Skin of body (tissue), 2 donors: ENCODE data around the gene TMCC1. TPM values are rescaled to one million over a fixed set of nuclear protein-coding genes. Genes with fewer than 3 reads are reported as not detected.
A peak's percentile ranks its signal among the peaks of the same experiment; 100 is the strongest.
"Not testable (repeated sequence)": the region's sequence is repeated elsewhere in the genome, so short reads cannot be mapped to it uniquely, and the experiment has no call there.

Experiments used
- DNase-seq: peaks from one replicate; lab custom pipeline; 2025; lab: John Stamatoyannopoulos, UW
- total RNA-seq: library from RNA; depleted of rRNA; stranded (reverse); fragments of >200 nt; gene quantifications from one replicate; pipeline ENCODE4 v1.2.3, GENCODE V29; 2014

Gene TMCC1
- total RNA-seq, 1 donor from 2014 or later = 21.5 TPM

DNA sequence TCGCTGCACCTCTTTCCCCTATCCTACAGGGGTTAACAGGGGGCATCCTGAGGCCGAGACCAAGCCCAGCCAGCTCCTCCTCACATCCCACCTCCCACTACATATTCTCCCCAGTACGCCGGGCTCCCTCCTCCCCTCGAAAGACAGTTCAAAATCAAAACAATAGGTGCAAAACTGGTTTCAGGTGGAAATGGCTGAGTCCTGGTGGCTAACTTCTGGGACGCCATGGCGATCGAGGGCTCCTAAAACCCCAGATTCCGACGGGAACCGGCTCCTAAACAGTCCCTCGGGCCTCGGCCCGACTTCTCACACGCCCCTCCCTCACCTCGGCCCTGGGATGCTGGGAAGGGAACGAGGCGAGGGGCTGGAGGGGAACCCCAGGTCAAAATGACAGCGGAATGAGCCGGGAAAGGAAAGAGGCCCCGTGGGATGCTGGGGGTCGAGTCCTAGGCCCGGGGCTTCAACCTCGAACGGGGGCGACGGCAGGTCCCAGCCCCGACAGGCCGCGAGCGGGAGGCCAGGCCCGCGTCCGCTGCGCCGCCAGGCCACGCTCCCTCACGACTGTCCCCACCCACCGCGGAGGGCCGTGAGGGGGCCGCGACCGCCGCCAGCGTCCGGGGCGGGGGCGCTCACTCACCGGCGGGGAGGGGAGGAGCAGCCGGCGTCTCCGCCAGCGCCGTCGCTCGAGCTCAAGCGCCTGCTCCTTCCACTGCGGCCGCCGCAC lies 492 bp downstream of the TMCC1 start:
- peak; percentile 28 for DNase-seq

DNA sequence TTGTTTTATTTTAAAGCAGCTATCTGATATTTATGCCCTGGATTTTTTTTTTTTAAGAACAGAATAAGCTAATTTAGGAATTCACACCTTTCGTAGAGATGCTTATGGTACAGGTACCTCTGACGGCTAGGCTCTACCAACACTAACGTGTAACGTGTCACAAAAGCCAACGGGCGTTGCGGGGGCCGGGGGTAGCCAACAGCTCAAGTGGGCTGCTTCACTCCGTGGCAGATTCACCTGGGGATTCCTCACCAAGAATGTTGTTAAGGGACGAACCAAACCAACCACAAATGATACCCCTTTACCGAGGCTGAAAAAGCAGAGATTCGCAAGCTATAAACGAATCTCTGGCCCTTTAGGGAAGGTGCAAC lies 1.0 kb downstream of the TMCC1 start:
- DNase-seq = peak; percentile 17

DNA sequence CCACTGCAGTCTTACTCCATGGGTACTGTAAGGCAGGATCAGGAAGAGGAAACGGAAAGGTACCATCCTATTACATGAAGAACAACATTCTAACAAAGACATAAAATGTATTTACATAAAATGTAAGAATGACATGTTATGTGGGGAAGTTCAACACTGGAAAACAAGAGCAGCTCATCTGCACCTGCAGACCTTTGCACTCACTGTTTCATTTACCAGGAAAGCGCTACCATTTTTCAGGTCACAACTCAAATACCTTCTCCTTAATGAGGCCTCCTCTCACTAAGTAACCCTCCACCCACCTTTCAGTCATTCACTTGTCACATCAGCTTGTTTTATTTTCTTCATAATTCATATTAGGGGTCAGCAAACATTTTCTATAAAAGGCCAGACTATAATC lies 2.6 kb downstream of the TMCC1 start:
- no peak for DNase-seq

DNA sequence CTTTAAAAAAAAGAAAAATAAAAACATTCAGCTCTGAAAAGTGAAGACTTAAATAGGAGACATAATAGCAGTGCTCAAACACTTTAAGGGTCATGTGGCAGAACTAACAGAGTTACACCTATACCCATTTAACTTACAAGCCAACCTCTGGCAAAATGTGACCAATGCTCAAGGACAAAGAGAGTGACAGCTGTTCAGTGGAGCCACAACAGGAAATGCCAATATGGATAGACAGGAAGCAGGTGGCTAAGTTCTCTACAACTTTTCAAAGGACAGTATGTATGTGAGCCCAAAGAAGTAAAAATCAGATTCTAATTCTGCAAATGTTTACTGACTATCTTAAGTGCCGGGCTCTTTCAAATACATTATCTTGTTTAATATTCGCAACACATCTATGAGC lies 3.4 kb downstream of the TMCC1 start:
- peak; percentile 54 for DNase-seq

DNA sequence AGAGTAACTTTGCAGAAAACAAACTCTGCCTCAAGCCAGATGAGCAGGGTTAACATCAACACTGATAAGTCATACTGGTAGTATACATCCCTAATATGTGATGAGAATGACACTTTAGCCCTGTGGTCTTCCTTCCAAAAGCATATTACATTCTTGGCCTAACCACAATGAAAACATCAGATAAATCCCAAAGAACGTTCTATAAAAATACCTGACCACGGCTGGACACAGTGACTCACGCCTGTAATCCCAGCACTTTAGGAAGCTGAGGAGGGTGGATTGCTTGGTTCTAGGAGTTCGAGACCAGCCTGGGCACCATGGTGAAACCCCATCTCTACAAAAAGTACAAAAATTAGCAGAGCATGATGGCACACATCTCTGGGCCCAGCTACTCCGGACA lies 4.7 kb downstream of the TMCC1 start:
- DNase-seq = no peak

DNA sequence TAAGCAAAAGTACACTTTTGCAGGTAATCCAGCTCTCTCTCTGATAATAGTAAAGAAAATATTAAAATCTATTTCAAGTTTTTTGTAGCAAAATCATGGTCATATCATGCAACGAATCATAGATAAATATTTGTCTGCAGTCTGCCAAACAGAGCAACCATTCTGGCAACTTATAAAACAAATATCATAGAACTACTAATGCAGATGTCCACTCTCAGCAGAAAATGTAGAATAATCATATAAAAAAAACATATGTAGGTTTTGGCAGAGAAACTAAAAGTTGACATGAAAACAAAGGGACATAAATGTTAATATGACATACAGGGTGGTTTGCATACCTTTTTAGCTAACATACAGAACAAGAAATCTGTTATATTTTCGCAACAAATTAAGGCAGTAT lies 12.2 kb downstream of the TMCC1 start:
- DNase-seq = no peak

DNA sequence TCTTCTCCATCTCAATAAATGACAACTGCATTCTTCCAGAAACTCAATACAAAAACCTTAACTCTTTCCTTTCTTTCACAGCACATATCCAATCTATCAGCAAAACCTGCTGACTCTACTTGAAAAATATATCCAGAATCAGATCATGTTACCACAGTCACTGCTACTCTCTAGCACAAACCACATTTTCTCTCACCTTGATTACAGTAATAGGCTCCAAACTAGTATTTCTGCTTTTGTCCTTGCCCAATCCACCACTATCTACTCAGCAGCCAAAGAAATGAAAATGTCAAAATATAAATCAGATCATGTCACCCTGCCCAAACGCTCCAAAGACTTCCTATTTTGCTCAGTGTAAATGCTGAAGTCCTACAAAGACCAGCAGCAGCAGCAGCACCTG lies 15.2 kb downstream of the TMCC1 start:
- DNase-seq = no peak

DNA sequence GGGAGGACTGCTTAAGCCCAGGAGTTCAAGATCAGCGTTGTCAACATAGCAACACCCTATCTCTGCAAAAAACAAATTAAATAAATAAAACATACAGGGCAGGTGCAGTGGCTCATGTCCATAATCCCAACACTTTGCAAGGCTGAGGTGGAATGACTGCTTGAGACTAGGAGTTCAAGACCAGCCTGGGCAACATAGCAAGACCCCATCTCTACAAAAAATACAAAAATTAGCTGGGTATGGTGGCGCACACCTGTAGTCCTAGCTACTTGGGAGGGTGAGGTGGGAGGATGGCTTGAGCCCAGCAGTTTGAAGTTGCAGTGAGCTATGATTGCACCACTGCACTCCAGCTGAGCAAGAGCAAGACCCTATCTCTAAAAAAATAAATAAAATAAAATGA lies 19.0 kb downstream of the TMCC1 start:
- DNase-seq = not testable (repeated sequence)

DNA sequence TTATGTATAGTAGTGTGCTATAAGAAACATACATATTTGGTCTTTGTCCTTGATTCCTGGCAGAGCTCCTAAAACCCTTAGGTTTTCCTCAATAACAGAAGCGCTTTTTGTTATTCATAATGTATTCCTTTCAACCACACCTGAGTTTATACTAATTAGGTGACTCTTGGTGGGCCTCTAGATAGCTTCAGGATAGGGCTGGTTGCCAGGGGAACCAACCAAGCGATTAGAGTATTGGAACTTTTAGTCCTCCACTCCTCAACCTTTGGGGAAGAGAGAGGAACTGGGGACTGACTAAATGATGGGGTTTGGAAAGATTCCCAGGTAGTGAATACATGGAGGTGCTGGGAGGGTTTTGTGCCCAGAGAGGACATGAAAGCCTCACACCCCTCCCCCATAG lies 24.6 kb downstream of the TMCC1 start:
- no peak for DNase-seq

DNA sequence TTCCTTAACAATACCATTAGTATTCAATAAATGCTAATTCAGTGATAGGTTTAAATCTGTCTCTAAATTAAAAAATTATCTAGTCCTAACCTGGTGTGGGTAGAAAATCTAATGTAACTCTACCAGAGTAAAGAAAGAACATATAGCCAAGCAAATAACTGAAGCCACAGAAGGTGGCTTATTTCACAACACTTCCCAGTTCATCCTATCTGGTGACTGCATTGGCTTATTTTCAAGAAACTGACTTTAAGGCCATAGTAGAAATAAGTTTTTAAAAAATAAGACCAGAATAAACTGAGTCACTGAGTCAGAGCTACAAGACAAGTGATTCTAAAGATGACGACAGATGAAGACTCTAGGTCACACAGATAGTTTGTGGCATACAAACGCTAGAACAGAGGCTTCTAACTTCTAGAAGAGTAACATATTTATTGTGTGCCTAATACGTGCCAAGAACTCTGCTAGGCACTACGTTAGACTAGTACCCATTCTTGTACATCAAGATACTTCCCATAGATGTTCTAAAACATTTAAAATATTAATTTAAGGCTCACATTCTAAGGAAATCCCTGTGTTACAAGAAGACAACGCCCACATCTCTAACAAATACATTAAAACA lies 25.9 kb downstream of the TMCC1 start:
- DNase-seq = no peak

DNA sequence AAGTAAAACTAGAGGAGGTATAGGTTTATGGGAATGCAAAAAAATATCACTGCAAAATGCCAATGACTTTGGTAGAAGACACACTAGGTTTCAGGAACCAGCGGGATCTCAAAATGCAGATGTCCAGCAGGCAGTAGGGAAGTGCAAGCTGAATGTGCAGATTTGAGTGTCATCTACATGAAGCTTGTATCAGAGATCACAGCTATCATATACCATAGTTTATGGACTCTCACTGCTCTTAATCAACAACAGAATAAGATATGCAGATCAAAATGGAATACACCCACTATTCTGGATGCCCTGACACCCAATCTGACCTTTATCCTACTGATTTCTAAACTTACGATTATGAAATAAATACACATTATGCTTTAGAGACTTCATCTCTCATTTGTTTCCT lies 27.7 kb downstream of the TMCC1 start:
- no peak for DNase-seq

DNA sequence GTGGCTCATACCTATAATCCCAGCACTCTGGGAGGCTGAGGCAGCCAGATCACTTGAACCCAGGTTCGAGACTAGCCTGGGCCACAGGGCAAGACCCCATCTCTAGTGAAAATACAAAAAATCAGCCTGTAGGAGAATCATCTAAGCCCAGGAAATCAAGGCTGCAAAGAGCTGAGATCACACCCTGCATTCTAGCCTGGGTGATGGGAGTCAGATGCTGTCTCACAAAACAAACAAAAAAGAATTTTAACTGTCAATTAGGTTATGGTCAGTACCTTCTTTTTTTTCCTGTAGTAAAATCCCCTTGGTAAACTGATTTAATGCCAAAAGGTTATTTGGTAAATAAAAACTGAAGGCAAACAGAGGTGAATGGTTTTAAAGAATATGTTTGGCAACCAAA lies 29.0 kb downstream of the TMCC1 start:
- no peak for DNase-seq

DNA sequence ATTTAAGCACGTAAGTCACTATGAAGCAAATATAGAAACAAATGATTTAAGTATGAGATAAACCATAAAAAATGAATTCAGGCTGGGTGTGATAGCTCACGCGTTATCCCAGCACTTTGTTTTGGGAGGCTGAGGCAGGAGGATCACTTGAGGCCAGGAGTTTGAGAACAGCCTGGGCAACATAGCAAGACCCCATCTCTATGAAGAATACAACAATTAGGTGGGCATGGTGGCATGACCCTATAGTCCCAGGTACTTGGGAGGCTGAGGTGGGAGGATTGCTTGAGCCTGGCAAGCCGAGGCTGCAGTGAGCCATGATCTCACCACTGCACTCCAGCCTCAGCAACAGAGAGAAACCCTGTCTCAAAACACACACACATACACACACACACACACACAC lies 34.2 kb downstream of the TMCC1 start:
- no peak for DNase-seq

DNA sequence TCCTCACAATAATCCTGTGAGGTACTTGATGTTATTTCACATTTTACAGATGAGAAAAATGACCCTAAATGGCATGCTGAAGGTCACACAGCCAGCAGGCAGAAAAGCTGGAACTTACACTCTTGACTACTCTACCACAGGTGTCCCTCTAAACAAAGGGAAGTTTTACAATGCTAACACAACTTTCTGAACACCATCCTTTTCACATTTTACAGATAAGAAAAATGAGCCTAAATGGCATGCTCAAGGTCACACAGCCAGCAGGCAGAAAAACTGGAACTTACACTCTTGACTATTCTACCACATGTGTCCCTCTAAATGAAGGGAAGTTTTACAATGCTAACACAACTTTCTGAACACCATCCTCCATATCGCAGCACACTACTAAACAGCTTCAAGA lies 35.6 kb downstream of the TMCC1 start:
- DNase-seq = no peak

DNA sequence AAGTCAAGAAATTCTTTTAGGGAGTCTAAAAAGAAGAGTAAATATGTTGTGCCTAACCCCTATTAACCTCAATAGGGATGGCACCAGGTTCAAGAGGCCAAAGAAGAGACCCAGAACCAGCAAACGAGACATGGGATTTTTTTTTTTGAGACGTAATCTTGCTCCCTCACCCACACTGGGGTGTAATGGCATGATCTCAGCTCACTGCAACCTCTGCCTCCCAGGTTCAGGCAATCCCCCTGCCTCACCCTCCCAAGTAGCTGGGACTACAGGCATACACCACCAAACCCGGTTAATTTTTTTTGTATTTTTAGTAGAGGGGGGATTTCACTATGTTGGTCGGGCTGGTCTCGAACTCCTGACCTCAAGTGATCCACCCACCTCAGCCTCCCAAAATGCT lies 36.7 kb downstream of the TMCC1 start:
- not testable (repeated sequence) for DNase-seq

DNA sequence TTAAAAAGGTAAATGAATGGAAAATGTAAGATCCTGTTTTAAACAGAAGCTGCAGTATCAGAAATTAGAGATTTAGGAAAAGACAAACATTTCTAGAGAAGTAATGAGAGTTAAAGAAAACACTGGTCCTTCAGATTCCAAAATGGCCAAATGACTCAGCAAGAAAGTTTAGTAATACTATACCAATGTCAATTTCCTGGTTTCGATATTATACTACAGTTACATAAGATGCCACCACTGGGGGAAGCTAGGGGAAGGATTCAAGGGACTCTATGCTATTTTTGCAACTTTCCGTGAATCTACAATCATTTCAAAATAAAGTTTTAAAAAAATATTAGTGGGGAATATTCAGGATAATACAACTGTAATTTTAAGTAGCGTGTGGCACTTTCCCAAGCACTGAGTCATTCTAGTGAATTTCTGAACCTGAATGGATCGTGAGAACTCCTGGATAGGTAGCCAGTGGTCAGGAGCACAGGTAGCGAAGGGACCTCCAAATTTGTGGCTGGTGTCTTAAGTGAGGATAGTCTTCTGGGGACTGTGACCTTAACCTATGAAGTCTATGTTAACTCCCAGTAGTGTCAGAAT lies 37.6 kb downstream of the TMCC1 start:
- no peak for DNase-seq

DNA sequence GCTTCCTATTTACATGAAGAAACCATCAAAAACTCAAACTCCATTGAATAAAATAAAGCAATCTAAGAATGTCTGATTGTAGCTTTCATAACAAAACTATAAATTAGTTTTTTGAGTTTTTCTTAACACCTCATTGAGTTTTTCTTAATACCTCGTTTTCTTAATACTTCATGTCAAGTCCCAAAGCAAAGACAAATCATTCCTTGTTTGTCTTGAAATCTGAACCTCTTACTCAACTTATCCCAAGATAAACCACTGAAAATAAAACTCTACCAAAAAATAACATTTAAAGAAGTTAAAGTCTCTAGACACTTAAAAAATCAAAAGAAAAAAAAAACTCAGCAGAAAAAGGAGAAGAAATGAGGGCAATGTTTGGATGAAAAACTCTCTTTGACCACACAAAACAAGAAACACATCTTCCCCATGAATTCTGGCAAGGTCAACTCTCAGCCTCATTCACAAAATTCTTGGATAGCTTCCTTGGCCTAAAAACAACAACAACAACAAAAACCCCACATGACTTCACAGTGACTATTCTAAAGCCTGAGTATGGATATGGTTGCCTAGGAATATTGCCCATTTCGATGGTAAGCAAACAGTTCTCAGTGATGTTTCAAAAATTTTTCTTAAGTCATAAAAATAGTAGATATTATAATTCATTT lies 38.2 kb downstream of the TMCC1 start:
- peak; percentile 35 for DNase-seq

DNA sequence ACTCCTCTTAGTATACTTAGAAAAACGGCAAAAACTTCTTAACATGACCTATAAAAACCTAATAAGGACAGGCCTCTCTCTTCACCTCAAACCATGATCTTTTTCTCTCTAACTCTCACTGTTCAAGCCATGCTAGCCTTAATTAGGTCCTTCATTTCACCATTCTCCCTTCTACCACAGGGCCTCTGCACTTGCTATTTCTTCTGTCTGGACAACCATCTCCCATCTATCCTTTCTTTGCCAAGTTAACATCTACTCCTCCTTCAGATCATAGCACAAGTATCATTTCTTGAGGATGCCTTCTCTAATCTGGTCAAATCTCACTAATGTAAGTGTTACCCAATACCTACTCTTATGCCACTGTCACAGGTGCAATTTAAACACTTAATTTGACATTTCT lies 39.1 kb downstream of the TMCC1 start:
- DNase-seq = no peak

DNA sequence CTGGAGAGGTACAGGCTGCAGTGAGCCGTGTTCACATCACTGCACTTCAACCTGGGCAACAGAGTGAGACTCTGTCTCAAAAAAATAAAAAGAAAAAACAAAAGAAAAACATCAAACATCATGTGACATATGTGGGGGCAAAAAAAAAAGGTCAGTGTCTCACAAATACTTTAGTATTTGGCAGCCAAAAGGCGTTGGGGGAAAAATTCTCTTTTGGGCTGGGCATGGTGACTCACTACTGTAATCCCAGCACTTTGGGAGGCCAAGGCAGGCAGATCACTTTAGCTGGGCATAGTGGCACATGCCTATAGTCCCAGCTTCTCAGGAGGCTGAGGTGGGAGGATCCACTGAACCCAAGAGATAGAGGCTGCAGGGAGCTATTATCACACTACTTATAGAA lies 47.6 kb downstream of the TMCC1 start:
- DNase-seq = no peak

DNA sequence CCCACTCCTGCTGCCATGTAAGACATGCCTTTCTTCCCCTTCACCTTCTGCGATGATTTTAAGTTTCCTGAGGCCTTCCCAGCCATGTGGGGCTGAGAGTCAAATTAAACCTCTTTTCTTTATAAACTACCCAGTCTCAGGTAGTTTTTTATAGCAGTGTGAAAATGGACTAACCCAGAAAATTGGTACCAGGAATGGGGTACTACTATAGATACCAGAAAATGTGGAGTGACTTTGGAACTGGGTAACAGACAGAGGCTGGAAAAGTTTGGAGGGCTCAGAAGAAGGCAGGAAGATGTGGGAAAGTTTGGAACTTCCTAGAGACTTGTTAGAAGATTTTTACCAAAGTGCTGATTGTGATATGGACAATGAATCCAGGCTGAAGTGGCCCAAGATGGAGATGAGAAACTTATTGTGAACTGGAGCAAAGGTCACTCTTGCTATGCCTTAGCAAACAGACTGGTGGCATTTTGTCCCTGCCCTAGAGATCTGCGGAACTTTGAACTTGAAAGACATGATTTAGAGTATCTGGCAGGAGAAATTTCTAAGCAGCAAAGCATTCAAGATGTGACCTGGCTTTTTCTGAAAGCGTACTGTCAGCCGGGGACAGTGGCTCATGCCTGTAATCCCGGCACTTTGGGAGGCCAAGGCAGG lies 52.7 kb downstream of the TMCC1 start:
- no peak for DNase-seq

DNA sequence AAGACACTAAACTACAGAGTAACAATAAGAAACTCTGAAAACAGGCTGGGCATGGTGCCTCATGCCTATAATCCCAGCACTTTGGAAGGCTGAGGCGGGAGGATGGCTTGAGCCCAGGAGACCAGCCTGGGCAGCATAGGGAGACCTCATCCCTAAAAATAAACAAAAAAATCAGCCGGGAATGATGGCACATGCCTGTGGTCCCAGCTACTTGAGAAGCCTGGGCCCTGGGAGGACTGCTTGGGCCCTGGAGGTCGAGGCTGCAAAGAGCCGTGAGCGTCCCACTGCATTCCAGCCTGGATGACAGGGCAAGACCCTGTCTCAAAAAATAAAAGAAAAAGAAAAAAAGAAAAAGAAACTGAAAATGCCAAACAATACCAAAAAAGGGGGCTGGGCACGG lies 55.4 kb downstream of the TMCC1 start:
- DNase-seq = no peak

DNA sequence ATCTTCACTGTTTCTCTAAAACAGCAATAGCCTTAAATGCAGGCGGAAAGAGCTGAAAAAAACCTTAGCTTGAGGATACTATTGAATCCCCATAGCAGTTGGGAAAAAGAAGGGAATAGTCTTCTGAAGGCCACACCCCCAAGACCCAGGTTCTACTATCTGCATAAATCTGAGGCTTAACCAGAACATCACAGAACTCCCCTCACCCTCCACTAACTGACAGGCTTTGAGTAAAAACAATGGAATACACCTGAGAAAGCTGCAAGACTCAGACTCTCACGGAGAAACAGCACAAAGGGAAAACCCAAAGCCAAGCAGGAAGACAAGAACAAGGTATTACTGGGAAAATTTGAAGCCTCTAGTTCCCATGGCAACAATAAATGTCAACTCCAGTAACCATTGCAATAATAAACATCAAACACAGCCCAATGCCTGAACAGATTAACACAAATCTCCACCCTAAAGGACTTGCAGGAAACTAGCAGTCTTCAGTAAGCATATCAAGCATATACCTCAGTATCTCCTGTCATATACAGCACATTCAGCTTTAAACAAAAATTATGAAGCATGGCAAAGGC lies 56.4 kb downstream of the TMCC1 start:
- DNase-seq = no peak
